NCI-H187 (cell line): ENCODE results near the gene RCCD1.
"Not testable (repeated sequence)": the region's sequence is repeated elsewhere in the genome, so short reads cannot be mapped to it uniquely, and the experiment has no call there.

Source experiments
- DNase-seq, 2 experiments: peaks; one replicate each; lab custom pipeline; 2025; lab: John Stamatoyannopoulos, UW

RCCD1 gene

DNA sequence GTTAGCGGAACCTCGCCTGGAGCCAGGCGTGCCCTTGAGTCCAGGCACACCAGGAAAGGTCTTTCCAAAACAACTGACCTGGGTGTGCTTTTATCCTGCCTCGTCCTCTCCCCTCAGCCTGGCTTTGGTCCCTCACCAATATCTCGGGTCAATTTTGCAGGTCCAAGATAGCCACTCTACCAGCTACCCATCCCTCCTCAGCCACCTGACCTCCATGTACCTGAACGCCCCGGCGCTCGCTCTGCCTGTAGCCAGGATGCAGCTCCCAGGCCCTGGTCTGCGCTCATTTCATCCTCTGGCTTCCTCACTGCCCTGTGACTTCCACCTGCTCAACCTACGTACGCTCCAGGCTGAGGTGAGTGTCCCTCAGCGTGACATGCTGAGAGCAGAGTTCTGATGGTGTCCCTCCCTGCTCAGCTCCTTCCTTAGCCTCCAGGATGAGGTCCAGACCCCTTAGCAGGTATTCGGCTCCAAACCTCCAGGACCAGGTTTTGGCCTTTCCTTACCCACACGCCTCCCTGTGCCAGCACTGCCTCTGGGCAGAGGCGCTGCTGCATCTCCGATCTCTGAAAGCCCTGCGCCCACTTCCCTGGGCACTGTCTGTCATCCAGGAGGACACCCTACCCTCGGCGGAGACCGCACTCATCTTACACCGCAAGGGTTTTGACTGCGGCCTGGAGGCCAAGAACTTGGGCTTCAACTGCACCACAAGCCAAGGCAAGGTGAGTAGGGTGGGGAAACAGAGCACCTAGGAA, 36.5 kb upstream of the RCCD1 start:
- DNase-seq = no peak

DNA sequence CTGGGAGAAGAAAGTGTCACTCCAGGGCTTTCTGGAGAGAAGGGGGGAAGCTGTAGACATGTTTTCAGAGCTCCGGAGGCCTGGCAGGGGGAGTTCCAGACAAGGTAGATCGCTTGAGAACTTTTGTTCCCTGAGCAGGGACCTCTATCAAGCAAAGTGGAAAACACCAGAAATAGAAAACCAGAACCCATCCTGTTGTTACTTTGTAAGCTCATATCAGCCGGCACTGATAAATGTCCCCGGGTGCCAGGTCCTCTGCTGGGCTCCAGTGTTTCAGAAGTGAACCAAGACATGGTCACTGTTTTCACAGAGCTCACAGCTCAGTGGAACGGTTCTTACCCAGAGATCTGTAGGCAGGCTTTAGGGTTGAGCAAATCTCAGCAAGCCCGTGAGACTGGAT, 35.8 kb upstream of the RCCD1 start:
- DNase-seq = no peak

DNA sequence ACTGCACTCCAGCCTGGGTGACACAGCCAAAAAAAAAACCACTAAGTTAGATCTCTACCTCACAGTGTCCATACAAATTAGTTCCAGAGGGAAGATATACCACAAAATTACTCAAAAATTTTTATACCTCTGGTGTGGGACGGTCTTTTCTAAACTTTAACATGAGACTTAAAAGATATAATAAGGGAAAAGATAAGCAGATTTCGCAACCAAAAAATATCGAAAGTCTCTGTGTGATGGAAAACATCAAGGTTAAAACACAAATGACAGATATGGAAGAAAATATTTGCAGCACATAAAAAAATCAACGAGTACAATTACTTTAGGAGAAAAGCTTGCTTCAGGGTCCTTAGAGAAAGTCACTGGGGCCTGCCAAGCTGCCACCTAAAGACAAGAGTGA, 32.8 kb upstream of the RCCD1 start:
- DNase-seq = no peak

DNA sequence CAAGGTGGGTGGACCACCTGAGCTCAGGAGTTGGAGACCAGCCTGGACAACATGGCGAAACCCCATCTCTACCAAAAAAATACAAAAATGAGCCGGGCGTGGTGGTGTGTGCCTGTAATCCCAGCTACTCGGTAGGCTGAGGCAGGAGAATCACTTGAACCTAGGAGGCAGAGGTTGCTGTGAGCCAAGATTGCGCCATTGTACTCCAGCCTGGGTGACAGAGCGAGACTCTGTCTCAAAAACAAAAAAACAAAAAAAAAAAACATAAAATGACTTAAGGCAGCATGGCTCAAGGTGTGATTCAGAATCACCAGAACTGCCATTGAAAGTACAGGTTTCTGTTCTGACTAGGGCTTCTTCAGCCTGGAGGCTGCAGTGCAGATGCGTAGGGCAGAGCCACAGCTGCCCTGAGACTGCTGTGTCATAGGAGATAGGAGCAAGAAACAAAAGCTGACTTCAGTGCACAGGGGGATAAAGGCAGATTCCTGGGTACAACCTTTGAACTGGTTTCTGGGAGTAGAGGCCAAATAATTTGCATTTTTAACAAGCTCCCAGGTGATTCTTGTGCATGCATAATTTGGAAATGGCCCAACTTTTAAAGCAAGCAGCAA, 31.9 kb upstream of the RCCD1 start:
- DNase-seq = not testable (repeated sequence)

DNA sequence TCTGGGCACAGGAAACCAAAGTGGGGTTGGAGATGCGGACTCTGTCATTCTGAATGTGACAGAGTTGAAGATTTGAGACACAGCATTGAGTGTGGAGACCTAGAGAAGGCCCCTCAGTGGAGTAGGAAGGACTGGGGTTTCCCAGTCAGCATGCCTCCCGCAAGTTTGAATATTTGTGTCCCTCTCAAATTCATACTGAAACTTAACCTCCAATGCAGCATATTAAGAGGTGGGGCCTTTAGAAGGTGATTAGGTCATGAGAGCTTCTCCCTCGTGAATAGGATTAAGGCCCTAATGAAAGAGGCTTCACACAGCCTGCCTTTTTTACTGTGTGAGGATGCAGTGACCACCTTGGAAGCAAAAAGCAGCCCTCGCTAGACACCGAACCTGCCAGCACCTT, 30.3 kb upstream of the RCCD1 start:
- DNase-seq = no peak

DNA sequence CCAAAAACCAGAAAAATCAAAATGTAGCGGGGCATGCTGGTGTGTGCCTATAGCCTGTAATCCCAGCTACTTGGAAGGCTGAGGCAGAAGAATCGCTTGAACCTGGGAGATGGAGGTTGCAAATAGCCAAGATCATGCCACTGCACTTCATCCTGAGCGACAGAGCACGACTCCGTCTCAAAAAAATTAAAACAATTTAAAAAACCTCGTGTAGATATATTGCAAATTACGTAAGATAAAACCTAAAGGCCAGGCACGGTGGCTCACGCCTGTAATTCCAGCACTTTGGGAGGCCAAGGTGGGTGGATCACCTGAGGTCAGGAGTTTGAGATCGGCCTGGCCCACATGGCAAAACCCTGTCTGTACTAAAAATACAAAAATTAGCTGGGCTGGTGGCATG, 27.9 kb upstream of the RCCD1 start:
- DNase-seq = not testable (repeated sequence)

DNA sequence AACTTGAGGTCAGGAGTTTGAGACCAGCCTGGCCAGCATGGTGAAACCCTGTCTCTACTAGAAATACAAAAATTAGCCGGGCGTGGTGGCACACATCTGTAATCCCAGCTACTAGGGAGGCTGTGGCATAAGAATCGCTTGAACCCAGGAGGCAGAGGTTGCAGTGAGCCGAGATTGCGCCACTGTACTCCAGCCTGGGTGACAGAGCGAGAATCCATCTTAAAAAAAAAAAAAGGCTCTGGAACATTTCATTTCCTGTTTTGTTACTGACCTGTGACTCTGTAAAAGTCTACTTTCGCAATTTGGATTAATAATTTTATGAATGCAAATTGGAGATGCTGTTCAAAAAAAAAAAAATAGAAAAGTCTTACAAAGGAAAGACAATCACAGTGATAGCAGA, 26.6 kb upstream of the RCCD1 start:
- not testable (repeated sequence) for DNase-seq

DNA sequence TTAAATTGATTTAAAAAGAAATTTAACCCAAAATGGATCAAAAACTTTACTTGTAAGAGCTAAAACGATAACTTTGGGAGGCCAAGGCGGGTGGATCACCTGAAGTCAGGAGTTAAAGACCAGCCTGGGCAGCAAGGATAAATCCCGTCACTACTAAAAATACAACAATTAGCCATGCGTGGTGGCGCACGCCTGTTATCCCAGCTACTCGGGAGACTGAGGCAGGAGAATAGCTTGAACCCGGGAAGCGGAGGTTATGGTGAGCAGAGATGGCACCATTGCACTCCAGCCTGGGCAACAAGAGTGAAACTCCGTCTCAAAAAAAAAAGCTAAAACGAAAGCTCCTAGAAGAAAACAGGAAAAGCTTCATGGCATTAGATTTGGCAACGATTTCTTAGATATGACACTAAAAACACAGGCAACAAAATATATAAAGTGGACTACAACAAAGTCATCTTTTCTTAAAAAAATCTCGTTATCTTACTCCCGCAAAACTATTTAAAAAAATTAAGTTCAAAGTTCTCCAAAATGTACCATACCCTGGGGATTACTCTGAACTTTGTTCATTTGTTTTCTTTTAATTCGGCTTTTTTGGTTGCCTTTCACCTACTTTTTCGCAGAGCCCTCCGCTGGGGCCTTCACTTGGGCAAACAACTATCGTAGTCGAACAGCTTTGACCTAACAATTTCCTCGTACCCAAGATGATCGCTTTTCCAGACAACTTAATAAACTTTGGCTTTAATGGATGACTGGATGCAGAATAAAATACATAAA, 25.3 kb upstream of the RCCD1 start:
- no peak for DNase-seq

DNA sequence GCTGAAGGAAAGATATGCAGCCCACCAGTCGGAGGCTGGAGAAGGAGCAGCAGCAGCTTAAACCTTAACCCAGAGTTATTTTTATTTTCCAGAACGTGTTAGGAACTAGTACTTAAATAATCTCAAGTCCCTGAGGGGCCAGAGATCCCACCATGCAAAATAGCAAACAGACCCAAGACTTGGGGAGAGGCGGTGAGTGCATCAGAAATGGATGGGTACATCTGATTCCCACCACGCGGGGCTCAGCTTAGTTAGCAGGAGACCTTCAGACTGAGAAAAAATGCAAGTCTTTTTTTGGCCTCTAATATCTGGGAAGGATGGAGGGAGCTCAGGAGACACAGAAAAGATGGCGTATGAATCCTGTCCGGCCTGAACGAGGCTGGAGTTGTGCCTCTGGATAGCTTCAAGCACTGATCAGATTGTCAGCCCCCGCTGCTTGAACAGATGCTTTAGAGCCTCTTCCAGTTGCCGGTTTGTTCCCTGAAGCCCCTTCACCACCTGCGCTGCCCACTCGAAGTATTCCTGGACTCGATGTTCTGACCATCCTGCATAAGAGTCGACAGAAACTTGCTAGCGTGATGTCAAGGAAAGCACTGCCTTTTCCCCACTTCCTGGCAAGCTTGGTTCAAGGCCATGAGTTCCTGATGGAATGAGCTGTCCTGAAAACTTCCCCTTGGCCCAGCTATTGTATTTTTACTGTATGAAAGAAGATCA, 23.7 kb upstream of the RCCD1 start:
- no peak for DNase-seq

DNA sequence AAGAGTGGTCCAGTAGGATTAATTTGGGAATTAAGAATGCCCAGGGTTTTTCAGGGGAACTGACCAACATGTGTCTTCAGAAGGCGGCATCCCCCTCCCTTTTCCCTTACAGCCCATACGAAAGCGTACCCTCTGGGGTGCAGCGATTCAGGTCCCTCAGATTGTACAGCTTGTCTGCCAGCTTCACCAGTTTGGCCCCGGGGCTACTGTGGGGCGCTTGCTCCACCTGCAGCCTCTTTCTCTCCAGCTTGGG, 23.2 kb upstream of the RCCD1 start:
- DNase-seq = no peak

DNA sequence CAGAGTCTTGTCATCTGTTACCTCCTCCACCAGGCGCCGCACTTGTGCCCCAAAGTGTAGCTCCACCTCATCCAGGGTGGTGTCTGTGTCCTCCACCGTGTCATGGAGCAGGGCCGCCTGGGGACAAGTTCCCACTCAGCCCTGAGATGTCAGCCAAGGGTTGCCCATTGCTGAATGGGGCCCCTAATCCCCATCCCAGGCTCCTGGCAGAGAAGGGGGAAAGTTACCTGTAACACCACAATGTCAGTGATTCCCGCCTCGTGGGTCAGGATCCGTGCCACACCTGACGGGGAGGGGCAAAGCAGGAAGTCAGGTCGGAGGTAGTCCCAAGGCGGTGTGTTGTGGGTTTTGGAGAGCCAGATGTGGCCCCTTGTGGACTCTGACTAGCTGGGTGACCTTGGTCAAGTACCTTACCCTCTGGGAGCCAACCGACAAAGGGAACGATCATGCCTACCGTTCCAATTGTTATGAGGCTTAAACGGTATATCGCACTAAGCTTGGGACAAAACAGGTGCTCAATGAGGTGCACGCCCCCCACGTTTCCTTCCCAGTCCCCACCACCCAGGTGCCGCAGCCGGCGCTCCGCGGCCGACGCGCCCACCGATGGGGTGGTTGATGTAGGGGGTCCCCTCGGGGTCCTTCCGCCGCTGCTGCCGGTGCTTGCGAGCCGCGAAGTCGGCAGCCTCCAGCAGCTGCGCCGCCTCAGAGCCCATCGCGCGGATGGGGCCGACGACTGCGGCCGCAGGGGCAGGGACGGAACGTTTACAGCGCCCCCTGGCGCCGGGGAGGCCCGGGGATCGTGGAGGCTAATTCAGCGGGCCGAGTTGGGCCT, 22.6 kb upstream of the RCCD1 start, which contains the start of gene HDDC3:
Gene HDDC3, minus strand, starts transcription at position 722 of the 832 bp plus-strand sequence. Its CDS starts 9 bp downstream, at position 713.
- peak; percentile 79 to 88 for DNase-seq

DNA sequence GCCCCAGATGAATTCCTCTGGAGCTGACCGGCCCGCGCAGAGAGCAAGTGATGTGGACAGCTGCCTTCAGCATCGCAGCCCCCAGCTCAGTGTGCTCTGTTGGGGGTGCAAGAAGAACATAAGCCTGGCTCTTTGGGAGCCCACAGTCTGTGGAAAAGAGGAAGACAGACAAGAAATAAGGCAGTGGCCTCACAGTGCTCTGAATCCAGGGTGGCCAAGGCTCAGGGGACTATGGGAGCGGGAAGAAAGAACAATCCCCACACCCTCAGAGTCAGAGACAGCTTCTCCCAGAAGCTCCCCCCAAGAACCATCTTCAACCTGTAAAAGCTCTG, 22.1 kb upstream of the RCCD1 start:
- DNase-seq = no peak

DNA sequence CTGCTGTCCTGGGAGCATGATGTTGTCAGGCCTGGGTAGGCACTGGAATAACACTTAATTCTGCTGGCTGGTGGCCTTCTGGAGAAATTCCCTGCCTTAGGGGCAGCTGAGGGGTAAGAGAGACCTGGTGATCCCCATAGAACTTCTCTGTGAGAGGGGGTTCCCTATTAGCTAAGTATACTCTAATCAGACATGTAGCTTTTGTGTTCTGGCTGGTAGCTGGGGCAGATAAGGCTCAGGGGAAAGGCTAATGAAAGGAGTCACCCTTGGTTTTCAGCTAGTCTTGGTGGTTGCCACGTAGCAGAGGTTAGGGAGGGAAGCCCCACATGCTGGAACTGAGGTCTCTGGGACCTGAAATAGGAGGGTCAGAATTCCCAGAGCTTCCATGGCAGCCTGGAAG, 21.4 kb upstream of the RCCD1 start:
- no peak for DNase-seq

DNA sequence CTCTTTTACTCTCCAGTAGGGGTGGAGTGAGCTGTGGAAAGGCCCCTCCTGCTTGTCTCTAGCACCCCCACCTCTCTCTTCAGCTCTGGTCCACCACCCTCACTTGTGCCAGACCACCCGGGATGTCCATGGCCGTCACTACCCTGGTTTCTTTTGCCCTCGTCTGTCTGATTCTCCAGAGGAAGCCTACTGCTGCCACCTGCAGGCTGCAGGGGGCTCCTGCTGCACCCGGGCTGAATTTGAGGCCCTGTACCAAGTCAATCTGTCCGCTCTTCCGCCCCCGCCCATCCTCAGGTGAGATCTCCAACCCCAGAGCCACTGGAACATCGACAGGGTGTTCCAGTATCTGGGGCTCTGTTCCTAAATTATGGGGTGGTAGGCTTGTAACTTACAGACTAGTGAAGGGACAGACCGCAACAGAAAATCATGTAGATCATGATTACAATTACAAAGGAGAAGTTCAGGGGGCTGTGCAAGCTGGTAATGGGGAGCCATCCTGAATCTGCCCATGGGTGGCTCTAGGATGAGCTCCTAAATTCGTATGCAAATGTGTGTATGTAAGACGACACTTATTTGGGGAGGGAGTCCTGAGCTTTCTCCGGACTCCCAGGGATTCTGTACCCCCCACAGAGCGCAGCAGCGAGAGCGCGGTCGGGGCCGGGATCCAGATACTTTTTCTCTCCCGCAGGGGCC, 20.3 kb upstream of the RCCD1 start:
- peak; percentile 66 to 83 for DNase-seq

DNA sequence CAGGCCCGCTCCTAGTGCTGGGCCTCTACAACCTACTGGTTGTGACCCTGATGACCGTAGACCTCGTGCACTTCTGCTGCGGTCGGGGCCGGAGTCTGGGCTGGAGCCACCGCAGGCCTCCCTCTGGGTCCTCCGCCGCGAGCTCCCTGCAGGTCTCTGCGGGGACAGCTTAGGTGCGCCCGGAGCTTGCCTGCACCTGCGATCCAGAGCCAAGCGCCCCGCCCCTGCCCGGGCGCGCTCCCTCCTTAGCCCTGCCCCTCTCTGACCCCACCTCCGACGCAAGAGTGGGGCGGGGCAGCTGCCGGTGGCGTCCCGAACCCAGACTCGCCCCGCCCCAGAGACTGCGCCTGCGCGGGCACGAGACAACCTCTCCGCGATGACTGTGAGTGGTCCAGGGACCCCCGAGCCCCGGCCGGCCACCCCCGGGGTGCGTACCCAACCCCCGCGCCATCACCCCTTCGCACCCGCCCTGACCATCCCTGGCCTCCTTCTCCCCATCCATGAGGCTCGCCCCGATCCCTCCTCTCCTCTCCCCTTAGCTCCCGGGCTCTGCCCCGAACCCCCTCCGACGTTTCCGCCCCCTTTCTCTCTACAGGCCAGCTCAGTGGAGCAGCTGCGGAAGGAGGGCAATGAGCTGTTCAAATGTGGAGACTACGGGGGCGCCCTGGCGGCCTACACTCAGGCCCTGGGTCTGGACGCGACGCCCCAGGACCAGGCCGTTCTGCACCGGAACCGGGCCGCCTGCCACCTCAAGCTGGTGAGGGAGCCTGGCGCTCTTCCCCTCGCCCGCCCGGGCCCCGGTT, 19.5 kb upstream of the RCCD1 start, which contains the start of gene UNC45A:
Gene UNC45A, plus strand, starts transcription at position 337 of the 803 bp plus-strand sequence. Its CDS starts 40 bp downstream, at position 377.
- peak; percentile 81 to 94 for DNase-seq

DNA sequence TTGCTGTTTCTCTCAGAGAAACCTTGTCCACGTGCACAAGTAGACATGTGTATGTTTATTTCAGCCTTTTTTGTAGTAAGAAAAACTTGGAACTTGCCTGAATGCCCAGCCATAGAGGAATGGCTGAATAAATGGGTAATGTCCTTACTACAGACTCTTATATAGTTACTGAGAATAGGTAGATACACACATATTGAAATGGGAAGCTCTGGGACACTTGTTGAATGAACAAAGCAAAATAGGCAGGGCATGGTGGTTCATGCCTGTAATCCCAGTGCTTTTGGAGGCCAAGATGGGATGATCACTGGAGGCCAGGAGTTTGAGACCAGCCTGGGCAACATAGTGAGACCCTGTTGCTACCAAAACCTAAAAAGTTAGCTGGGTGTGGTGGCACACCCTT, 17.9 kb upstream of the RCCD1 start:
- no peak for DNase-seq

DNA sequence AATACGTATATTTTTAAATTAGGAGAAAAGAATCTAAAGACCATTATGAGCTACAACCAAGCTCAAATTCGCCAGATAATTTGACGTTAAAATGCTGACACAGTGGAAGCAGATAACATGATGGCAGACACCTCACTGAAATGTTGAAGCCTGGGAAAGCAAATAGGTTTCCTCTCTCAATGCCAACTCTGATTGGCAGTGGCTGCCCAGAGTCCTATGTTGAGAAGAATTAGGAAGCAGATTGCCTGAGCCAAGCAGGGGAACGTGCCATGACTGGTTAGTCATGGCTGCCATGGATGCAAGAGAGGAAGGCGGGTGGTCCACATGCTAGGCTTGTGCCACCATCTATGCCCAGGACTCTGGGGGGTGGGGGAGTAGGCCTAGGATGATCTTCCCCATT, 16.4 kb upstream of the RCCD1 start:
- DNase-seq = no peak

DNA sequence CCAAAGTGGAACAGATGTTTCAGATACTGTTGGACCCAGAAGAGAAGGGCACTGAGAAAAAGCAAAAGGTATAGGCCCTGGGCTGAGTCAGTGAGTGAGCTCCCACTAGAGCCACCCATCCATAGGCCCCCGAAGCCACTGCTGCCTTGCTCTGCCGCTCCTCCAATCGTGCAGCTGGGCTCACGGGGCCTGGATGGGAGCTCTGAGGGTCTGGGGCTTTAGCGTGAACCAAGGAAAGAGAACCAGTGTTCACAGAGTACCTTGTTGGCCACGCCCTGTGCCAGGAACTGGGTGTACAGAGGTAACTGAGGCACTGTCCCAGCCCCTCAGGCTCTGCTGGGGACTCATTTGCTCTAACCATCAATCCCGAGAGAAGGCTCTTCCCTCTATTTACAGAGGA, 14.9 kb upstream of the RCCD1 start:
- DNase-seq = no peak

DNA sequence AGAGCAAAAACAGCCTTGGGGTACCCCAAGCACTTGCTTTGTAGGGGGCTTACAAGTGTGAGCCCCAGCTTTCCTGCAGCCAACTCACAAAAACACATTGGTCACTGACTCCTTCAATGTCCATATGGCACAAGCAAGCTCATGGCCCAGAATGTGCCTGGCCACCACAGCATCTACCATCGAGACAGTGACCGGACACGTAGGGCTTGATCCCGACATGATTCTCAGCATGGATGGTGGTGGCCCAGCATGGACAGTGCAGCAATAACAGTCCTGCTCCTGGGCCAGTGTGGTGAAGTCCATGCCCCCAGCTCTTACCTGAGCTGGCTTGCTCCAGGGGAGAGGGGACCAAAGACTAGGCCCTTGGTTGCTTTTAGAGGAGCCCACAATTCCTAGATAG, 13.6 kb upstream of the RCCD1 start:
- no peak for DNase-seq
